Erythroblast (primary cell): ENCODE results near the gene PRPF38A.

Experiments
- DNase-seq, 2 experiments: peaks; one replicate each; lab custom pipeline; 2025; lab: John Stamatoyannopoulos, UW
- GATA1 ChIP-seq: IDR thresholded peaks from 2 replicates; pipeline ENCODE4 v1.6.1; 2011; ENCODE audit warnings: low read depth, mild to moderate bottlenecking, control low read depth, low read length, moderate library complexity
- POLR2A ChIP-seq: IDR thresholded peaks from 2 replicates; pipeline ENCODE4 v1.6.1; 2011; ENCODE audit warnings: mild to moderate bottlenecking, low read length

The PRPF38A gene

GRCh38 chr1:52404116-52404974, at the start of gene PRPF38A, which contains the start of gene ORC1:
Gene PRPF38A, plus strand, starts transcription at chr1:52404602. Its CDS starts 148 bp downstream, at chr1:52404750.
Gene ORC1, minus strand, starts transcription at chr1:52404423. Its CDS starts 2,200 bp downstream, at chr1:52402223.
- TF ChIP-seq GATA1 (no peak), POLR2A (peak; percentile 95)
- DNase-seq, result peak; percentile 99

GRCh38 chr1:52355436-52355835, 49.0 kb upstream of the PRPF38A start:
- TF ChIP-seq GATA1, result no peak
- TF ChIP-seq POLR2A, result no peak
- no peak for DNase-seq

GRCh38 chr1:52355847-52356505, 48.4 kb upstream of the PRPF38A start:
- DNase-seq, result no peak
- no peak for TF ChIP-seq POLR2A
- no peak for TF ChIP-seq GATA1

- DNase-seq, result no peak
- TF ChIP-seq POLR2A, result no peak
- no peak for TF ChIP-seq GATA1
Observed at GRCh38 chr1:52356818-52357355, 47.5 kb upstream of the PRPF38A start.

GRCh38 chr1:52357397-52357796, 47.0 kb upstream of the PRPF38A start:
- no peak for DNase-seq
- TF ChIP-seq GATA1, result no peak
- no peak for TF ChIP-seq POLR2A

- TF ChIP-seq GATA1, result no peak
- TF ChIP-seq POLR2A, result no peak
- no peak for DNase-seq
Observed at GRCh38 chr1:52358851-52359497, 45.4 kb upstream of the PRPF38A start.

- DNase-seq, result no peak
Observed at GRCh38 chr1:52359676-52360594, 44.5 kb upstream of the PRPF38A start.

GRCh38 chr1:52360595-52360968, 43.8 kb upstream of the PRPF38A start:
- no peak for DNase-seq
- TF ChIP-seq GATA1, result no peak
- no peak for TF ChIP-seq POLR2A

More at GRCh38 chr1:52359676-52360594, 44.5 kb upstream of the PRPF38A start:
- TF ChIP-seq GATA1 (no peak), POLR2A (no peak)

- DNase-seq, result peak; percentile 14 to 35
- TF ChIP-seq POLR2A, result no peak
- no peak for TF ChIP-seq GATA1
Observed at GRCh38 chr1:52364235-52364839, 40.1 kb upstream of the PRPF38A start.

- TF ChIP-seq GATA1, result no peak
- TF ChIP-seq POLR2A, result no peak
- DNase-seq, result peak; percentile 74 to 83
Observed at GRCh38 chr1:52365071-52365745, 39.2 kb upstream of the PRPF38A start.

- peak; percentile 98 to 99 for DNase-seq
- TF ChIP-seq POLR2A, result peak; percentile 81
- no peak for TF ChIP-seq GATA1
Observed at GRCh38 chr1:52365746-52366516, 38.5 kb upstream of the PRPF38A start, which contains the start of gene CC2D1B. Gene CC2D1B, minus strand, starts transcription at chr1:52366205. Its CDS starts 1,585 bp downstream, at chr1:52364620.

GRCh38 chr1:52366517-52366827, 37.9 kb upstream of the PRPF38A start:
- no peak for TF ChIP-seq GATA1
- no peak for TF ChIP-seq POLR2A

More at GRCh38 chr1:52366517-52366827, 37.9 kb upstream of the PRPF38A start:
- DNase-seq, result no peak
